Measurements from ENCODE around the gene PRKCD. TPM values are rescaled to one million over a fixed set of nuclear protein-coding genes. Genes with fewer than 3 reads are reported as not detected.
A peak's percentile ranks its signal among the peaks of the same experiment; 100 is the strongest.

The PRKCD gene
- total RNA-seq, 1 experiment from 2014 or later, result 9.6 TPM

DNA sequence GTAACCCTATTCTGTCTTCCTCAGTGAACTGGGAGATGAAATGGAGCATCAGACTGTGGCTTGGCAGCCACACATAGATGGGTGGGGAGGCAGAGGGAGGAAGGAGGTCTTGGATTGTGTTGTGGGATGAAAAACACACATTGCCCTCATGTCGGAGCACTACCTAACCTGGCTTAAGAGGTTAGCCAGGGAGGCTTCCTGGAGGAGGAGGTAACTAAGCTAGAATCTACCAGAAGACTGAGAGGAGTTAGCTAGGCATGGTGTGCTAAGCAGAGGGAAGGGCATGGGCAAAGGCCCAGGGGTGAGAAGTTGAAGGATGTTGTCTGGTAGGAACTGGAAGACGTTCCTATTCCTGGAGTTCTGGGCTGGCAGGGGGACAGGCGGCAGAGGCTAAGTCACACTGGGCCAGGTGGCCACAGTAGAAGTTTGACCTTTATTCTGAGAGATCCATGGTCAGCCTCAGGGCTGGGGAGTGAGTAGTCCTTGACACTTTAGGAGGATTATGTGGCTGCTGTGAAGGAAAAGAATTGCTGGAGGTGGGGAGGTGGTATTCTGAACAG lies 7.7 kb upstream of the PRKCD start:
- H3K4me1 Mint-ChIP-seq (ENCODE audit: insufficient read depth, unreplicated experiment), result peaks cover 22% of the 10 kb centered on the region
- no peaks in the 10 kb centered on the region for H3K27me3 Mint-ChIP-seq (ENCODE audit: insufficient read depth, unreplicated experiment)
- no peak overlapping the region for H3K27ac Mint-ChIP-seq (ENCODE audit: low read depth, unreplicated experiment)
- DNase-seq (ENCODE audit: unreplicated experiment), result no peak
- intact Hi-C loops (cut with micrococcal nuclease), result no loop called here
- no TSS peak for BruUV-seq (replicated peaks)
- ChIA-PET CTCF (interaction anchor here (1.2 to 2.9 kb wide), 2 partner anchors 19 to 43 kb away, joined by 4 to 11 read pairs; no protein-coding TSS in a partner anchor), POLR2A (no interaction called here)
- H3K36me3 Mint-ChIP-seq (ENCODE audit: insufficient read depth, unreplicated experiment), result peaks cover 9% of the 10 kb centered on the region
- no peak overlapping the region for H3K4me3 Mint-ChIP-seq (ENCODE audit: unreplicated experiment)
- H3K9me3 Mint-ChIP-seq (ENCODE audit: unreplicated experiment), result no peaks in the 10 kb centered on the region
- TF ChIP-seq, protein P1, sequence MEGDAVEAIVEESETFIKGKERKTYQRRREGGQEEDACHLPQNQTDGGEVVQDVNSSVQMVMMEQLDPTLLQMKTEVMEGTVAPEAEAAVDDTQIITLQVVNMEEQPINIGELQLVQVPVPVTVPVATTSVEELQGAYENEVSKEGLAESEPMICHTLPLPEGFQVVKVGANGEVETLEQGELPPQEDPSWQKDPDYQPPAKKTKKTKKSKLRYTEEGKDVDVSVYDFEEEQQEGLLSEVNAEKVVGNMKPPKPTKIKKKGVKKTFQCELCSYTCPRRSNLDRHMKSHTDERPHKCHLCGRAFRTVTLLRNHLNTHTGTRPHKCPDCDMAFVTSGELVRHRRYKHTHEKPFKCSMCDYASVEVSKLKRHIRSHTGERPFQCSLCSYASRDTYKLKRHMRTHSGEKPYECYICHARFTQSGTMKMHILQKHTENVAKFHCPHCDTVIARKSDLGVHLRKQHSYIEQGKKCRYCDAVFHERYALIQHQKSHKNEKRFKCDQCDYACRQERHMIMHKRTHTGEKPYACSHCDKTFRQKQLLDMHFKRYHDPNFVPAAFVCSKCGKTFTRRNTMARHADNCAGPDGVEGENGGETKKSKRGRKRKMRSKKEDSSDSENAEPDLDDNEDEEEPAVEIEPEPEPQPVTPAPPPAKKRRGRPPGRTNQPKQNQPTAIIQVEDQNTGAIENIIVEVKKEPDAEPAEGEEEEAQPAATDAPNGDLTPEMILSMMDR (IDR thresholded peaks at IDR 0.05; ENCODE audit: unreplicated experiment), result no peak

DNA sequence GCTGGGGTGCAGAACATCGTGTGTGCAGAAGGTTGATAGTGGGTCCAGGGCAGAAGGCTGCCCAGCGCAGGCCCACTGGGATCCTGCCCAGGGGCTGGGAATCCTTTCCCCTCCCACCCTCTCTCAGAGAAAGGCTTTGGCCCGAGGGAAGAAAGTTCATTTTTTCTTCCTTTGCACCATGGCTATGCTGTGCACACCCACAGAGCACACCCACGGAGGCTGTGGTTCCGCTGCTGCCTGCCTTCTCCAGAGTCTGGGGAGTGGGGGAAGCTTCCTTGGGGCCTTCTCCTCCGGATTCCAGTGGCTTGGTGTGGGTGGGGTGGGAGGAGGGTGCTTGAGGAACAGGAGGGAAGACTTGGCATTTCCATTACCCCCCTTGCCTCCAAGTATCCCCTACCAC lies 7.0 kb upstream of the PRKCD start:
- H3K4me1 Mint-ChIP-seq (ENCODE audit: insufficient read depth, unreplicated experiment), result peaks cover 22% of the 10 kb centered on the region
- CTCF ChIA-PET, result interaction anchor here (0.9 to 2.9 kb wide), 2 partner anchors 20 to 42 kb away, joined by 7 to 11 read pairs; no protein-coding TSS in a partner anchor
- no peak overlapping the region for H3K4me3 Mint-ChIP-seq (ENCODE audit: unreplicated experiment)
- no peak for DNase-seq (ENCODE audit: unreplicated experiment)
- POLR2A ChIA-PET, result no interaction called here
- intact Hi-C loops (cut with micrococcal nuclease), result no loop called here
- BruUV-seq (replicated peaks), result no TSS peak
- H3K36me3 Mint-ChIP-seq (ENCODE audit: insufficient read depth, unreplicated experiment), result peaks cover 9% of the 10 kb centered on the region
- no peak overlapping the region for H3K27ac Mint-ChIP-seq (ENCODE audit: low read depth, unreplicated experiment)
- no peaks in the 10 kb centered on the region for H3K9me3 Mint-ChIP-seq (ENCODE audit: unreplicated experiment)
- no peaks in the 10 kb centered on the region for H3K27me3 Mint-ChIP-seq (ENCODE audit: insufficient read depth, unreplicated experiment)
- TF ChIP-seq, protein P1 (IDR thresholded peaks at IDR 0.05; ENCODE audit: unreplicated experiment), result no peak

DNA sequence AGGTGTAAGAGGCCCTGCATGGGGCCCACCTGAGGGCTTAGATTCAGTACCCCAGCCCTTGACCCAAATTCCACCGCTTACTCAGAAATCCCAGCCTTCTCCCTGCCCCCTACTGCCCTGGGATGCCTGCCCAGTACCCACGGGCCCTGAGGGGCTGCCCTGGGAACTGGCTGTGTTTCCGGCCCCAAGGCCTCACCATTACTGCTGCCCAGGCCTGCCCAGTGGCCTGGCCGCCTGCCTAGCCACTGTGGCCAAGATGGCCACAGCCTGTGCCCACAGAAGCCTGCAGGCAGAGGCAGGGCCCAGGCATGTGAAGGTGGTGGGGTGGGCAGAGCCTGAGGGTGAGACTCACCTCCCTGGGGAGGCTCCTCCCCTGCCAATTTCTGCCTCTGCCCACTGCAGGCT lies 6.1 kb upstream of the PRKCD start:
- Mint-ChIP-seq H3K27ac (ENCODE audit: low read depth, unreplicated experiment) (no peak overlapping the region), H3K9me3 (ENCODE audit: unreplicated experiment) (no peaks in the 10 kb centered on the region), H3K4me3 (ENCODE audit: unreplicated experiment) (no peak overlapping the region), H3K27me3 (ENCODE audit: insufficient read depth, unreplicated experiment) (no peaks in the 10 kb centered on the region), H3K36me3 (ENCODE audit: insufficient read depth, unreplicated experiment) (peaks cover 9% of the 10 kb centered on the region), H3K4me1 (ENCODE audit: insufficient read depth, unreplicated experiment) (peaks cover 21% of the 10 kb centered on the region)
- peak; percentile 56 for DNase-seq (ENCODE audit: unreplicated experiment)
- CTCF ChIA-PET, result interaction anchor here (0.5 to 2.9 kb wide), 3 partner anchors 21 to 162 kb away, joined by 3 to 11 read pairs (median 7); no protein-coding TSS in a partner anchor
- TF ChIP-seq, protein P1 (IDR thresholded peaks at IDR 0.05; ENCODE audit: unreplicated experiment), result no peak
- POLR2A ChIA-PET, result interaction anchor here (0.6 to 2.0 kb wide), 2 partner anchors 16 to 24 kb away, joined by 3 to 6 read pairs; no protein-coding TSS in a partner anchor
- BruUV-seq (replicated peaks), result no TSS peak
- intact Hi-C loops (cut with micrococcal nuclease), result no loop called here

DNA sequence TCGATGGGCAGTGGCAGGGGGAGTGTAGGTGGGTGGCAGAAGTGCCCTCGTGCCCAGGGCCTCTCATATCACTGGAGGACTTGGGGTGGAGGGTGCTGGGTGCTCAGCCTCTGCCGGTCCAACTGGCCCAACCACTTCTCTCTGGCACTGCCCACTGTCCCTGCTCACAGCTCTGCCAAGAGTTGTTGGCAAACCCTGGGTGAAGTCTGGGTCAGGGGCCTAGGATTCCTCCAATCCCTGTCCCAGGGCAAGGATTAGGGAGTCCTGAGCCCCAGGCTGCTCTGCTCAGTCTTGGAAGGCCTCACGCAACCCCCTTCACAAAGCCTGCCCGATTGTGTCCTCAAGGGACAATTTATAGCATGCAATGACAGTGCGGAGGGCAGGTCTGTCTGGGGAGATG lies 5.2 kb upstream of the PRKCD start:
- TF ChIP-seq, protein P1 (IDR thresholded peaks at IDR 0.05; ENCODE audit: unreplicated experiment), result no peak
- no peaks in the 10 kb centered on the region for H3K27me3 Mint-ChIP-seq (ENCODE audit: insufficient read depth, unreplicated experiment)
- peaks cover 9% of the 10 kb centered on the region for H3K36me3 Mint-ChIP-seq (ENCODE audit: insufficient read depth, unreplicated experiment)
- H3K9me3 Mint-ChIP-seq (ENCODE audit: unreplicated experiment), result no peaks in the 10 kb centered on the region
- H3K4me1 Mint-ChIP-seq (ENCODE audit: insufficient read depth, unreplicated experiment), result peaks cover 18% of the 10 kb centered on the region
- intact Hi-C loops (cut with micrococcal nuclease), result no loop called here
- ChIA-PET POLR2A (interaction anchor here (0.6 to 2.0 kb wide), 2 partner anchors 15 to 25 kb away, joined by 3 to 6 read pairs; no protein-coding TSS in a partner anchor), CTCF (no interaction called here)
- H3K27ac Mint-ChIP-seq (ENCODE audit: low read depth, unreplicated experiment), result no peak overlapping the region
- no peak for DNase-seq (ENCODE audit: unreplicated experiment)
- no TSS peak for BruUV-seq (replicated peaks)
- no peak overlapping the region for H3K4me3 Mint-ChIP-seq (ENCODE audit: unreplicated experiment)
